ENCODE data around the gene TMPRSS9.

DNA sequence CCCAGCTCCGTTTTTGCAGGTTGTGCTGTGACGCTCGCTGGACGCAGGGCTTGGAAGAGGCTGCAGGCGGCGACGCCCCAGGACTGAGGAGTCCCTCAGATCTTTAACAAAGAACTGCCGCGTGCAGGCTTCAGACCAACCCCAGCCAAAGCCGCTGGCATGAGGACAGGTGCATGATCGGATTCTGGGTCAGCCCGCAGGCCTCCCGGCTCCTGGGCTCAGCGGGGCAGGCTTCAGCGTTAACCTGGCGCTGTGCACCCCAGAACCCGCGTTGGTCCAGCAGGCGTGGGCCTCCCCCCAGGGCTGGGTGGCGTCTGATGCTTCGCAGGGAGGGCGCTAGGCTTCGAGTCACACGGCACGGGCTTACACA, 68.2 kb downstream of the TMPRSS9 start:
- TF ChIP-seq EZH2 (IDR thresholded peaks at IDR 0.05; ENCODE audit: insufficient read depth, poor library complexity, severe bottlenecking) (no peak), EZH2phosphoT487 (IDR thresholded peaks at IDR 0.05; ENCODE audit: insufficient read depth, low read depth) (no peak)

Data from GM23248 (cell line).